HG03139 (cell line): ENCODE results near the gene PCDHA13.
"Not testable (repeated sequence)": the region's sequence is repeated elsewhere in the genome, so short reads cannot be mapped to it uniquely, and the experiment has no call there.

ENCODE experiments used
- ATAC-seq: cut with Tn5 transposase; IDR thresholded peaks from one replicate; pipeline ENCODE4 v1.9.1; 2021; ENCODE audit not compliant: unreplicated experiment

Gene PCDHA13, protein sequence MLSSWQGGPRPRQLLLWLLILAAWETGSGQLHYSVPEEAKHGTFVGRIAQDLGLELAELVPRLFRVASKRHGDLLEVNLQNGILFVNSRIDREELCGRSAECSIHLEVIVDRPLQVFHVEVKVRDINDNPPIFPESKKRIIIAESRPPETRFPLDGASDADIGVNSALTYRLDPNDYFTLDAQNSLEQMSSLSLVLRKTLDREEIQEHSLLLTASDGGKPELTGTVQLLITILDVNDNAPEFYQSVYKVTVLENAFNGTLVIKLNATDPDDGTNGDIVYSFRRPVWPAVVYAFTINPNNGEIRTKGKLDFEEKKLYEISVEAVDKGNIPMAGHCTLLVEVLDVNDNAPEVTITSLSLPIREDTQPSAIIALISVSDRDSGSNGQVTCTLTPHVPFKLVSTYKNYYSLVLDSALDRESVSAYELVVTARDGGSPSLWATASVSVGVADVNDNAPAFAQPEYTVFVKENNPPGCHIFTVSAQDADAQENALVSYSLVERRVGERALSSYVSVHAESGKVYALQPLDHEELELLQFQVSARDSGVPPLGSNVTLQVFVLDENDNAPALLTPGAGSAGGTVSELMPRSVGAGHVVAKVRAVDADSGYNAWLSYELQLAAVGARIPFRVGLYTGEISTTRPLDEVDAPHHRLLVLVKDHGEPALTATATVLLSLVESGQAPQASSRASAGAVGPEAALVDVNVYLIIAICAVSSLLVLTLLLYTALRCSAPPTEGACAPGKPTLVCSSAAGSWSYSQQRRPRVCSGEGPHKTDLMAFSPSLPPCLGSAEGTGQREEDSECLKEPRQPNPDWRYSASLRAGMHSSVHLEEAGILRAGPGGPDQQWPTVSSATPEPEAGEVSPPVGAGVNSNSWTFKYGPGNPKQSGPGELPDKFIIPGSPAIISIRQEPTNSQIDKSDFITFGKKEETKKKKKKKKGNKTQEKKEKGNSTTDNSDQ

DNA sequence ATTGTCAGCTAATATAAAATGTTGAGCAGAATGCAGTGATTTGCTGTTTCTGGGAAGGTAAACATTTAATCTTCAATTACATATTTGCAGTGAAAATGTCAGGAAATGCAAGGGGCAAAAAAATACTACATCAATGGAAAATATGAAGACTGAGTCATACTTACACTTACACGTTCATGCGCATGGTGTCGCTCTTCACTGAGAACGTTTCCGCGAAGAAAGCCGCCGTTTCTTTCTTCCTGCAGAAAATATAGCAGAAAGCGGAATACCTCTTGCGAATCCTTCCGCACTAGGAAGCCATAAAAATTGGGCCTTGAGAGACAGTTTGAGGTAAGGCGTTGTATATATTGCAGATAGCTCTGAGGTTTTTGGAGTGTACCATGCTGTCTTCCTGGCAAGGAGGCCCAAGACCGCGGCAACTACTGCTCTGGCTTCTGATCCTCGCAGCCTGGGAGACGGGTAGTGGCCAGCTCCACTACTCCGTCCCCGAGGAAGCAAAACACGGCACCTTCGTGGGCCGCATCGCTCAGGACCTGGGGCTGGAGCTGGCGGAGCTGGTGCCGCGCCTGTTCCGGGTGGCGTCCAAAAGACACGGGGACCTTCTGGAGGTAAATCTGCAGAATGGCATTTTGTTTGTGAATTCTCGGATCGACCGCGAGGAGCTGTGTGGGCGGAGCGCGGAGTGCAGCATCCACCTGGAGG, at the start of gene PCDHA13:
Gene PCDHA13, plus strand, starts transcription at position 236 of the 702 bp plus-strand sequence. Its CDS starts 145 bp downstream, at position 381.
- ATAC-seq: no peak

DNA sequence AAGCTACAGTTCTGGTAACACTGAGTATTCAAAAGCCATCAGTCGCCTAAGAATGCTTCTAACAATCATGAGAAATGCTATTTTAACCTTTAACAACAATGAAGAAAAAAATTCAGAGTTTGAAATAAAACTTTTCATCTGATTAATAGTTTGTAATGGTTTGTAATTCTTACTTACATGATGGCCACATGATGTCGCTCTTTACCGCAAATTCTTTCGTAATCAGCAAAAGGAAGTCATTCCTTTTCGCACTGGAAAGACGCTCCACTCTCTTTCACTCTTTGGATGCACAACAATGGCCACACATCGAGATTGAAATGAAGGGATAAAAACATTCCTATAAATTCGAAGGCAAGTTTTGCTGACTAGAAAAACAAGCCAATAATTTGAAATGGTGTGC, 47.9 kb upstream of the PCDHA13 start, which contains the start of gene PCDHA7:
Gene PCDHA7, plus strand, starts transcription at position 277 of the 400 bp plus-strand sequence. Its CDS starts 115 bp downstream, at position 392.
- ATAC-seq: no peak

DNA sequence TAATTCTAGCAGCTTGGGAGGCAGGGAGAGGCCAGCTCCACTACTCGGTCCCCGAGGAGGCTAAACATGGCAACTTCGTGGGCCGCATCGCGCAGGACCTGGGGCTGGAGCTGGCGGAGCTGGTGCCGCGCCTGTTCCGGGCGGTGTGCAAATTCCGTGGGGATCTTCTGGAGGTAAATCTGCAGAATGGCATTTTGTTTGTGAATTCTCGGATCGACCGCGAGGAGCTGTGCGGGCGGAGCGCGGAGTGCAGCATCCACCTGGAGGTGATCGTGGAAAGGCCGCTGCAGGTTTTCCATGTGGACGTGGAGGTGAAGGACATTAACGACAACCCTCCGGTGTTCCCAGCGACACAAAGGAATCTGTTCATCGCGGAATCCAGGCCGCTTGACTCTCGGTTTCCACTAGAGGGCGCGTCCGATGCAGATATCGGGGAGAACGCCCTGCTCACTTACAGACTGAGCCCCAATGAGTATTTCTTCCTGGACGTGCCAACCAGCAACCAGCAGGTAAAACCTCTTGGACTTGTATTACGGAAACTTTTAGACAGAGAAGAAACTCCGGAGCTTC, 47.4 kb upstream of the PCDHA13 start:
- ATAC-seq: not testable (repeated sequence)

DNA sequence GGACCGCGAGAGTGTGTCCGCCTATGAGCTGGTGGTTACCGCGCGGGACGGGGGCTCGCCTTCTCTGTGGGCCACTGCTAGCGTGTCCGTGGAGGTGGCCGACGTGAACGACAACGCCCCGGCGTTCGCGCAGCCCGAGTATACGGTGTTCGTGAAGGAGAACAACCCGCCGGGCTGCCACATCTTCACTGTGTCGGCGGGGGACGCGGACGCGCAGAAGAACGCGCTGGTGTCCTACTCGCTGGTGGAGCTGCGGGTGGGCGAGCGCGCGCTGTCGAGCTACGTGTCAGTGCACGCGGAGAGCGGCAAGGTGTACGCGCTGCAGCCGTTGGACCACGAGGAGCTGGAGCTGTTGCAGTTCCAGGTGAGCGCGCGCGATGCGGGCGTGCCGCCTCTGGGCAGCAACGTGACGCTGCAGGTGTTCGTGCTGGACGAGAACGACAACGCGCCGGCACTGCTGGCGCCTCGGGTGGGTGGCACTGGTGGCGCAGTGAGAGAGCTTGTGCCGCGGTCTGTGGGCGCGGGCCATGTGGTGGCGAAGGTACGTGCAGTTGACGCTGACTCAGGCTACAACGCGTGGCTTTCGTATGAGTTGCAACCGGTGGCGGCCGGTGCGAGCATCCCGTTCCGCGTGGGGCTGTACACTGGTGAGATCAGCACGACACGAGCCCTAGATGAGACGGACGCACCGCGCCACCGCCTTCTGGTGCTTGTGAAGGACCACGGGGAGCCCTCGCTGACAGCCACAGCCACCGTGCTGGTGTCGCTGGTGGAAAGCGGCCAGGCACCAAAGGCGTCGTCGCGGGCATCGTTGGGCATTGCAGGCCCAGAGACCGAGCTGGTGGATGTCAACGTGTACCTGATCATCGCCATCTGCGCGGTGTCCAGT, 46.1 kb upstream of the PCDHA13 start:
- no peak for ATAC-seq

DNA sequence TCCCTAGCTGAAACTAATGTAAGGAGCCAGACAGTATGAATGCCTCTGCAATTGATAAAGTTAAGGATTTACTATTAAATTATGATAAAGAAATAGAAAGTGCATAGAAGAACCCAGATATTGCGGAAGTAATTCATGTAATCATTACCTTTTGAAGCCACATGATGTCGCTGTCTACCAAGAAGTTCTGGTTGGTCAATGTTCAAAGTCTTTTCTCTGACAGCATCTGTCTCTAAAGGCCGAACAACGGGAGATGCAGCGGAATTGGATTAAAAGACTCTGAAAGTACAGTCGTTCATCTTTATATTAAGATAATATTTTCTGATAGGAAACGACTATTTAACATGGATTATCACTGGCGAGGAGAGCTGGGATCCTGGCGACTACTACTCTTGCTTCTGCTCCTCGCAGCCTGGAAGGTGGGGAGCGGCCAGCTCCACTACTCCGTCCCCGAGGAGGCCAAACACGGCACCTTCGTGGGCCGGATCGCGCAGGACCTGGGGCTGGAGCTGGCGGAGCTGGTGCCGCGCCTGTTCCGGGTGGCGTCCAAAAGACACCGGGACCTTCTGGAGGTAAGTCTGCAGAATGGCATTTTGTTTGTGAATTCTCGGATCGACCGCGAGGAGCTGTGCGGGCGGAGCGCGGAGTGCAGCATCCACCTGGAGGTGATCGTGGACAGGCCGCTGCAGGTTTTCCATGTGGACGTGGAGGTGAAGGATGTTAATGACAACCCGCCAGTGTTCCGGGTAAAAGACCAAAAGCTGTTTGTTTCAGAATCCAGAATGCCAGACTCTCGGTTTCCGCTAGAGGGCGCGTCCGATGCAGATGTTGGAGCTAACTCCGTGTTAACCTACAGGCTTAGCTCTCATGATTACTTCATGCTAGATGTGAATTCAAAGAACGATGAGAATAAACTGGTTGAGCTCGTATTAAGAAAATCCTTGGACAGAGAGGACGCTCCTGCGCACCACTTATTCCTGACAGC, 40.7 kb upstream of the PCDHA13 start, which contains the start of gene PCDHA8:
Gene PCDHA8, plus strand, starts transcription at position 210 of the 985 bp plus-strand sequence. Its CDS starts 135 bp downstream, at position 345.
- ATAC-seq: no peak

DNA sequence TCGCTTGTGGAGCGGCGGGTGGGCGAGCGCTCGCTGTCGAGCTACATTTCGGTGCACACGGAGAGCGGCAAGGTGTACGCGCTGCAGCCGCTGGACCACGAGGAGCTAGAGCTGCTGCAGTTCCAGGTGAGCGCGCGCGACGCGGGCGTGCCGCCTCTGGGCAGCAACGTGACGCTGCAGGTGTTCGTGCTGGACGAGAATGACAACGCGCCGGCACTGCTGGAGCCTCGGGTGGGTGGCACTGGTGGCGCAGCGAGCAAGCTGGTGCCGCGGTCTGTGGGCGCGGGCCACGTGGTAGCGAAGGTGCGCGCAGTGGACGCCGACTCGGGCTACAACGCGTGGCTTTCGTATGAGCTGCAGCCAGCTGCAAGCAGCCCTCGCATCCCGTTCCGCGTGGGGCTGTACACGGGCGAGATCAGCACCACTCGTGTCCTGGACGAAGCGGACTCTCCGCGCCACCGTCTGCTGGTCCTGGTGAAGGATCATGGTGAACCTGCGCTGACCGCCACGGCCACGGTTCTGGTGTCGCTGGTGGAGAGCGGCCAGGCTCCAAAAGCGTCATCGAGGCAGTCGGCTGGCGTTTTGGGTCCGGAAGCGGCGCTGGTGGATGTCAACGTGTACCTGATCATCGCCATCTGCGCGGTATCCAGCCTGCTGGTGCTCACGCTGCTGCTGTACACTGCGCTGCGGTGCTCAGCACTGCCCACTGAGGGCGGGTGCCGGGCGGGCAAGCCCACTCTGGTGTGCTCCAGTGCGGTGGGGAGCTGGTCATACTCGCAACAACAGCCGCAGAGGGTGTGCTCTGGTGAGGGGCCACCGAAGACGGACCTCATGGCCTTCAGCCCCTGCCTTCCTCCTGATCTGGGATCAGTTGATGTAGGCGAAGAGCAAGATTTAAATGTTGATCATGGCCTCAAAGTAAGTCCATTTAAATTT, 38.9 kb upstream of the PCDHA13 start:
- ATAC-seq: no peak

DNA sequence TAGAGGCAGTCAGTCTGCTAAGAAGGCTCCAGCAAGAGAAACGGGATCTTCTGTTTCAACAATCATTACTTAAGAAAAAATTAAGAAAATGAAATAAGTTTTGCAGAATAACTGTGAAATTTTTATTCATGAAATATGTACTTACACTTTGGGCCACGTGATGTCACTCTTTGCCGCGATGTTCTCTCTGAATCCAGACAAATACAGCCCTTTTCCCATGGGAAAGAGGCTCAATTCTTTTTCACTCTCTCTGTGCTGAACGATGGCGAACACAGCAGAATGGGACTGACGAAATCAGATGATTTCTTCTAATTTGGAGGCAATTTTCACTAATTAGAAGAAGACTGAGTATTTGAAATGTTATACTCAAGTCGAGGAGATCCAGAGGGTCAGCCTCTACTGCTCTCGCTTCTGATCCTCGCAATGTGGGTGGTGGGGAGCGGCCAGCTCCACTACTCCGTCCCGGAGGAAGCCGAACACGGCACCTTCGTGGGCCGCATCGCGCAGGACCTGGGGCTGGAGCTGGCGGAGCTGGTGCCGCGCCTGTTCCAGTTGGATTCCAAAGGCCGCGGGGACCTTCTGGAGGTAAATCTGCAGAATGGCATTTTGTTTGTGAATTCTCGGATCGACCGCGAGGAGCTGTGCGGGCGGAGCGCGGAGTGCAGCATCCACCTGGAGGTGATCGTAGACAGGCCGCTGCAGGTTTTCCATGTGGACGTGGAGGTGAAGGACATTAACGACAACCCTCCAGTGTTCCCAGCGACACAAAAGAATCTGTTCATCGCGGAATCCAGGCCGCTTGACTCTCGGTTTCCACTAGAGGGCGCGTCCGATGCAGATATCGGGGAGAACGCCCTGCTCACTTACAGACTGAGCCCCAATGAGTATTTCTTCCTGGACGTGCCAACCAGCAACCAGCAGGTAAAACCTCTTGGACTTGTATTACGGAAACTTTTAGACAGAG, 33.5 kb upstream of the PCDHA13 start, which contains the start of gene PCDHA9:
Gene PCDHA9, plus strand, starts transcription at position 244 of the 964 bp plus-strand sequence. Its CDS starts 114 bp downstream, at position 358.
- not testable (repeated sequence) for ATAC-seq

DNA sequence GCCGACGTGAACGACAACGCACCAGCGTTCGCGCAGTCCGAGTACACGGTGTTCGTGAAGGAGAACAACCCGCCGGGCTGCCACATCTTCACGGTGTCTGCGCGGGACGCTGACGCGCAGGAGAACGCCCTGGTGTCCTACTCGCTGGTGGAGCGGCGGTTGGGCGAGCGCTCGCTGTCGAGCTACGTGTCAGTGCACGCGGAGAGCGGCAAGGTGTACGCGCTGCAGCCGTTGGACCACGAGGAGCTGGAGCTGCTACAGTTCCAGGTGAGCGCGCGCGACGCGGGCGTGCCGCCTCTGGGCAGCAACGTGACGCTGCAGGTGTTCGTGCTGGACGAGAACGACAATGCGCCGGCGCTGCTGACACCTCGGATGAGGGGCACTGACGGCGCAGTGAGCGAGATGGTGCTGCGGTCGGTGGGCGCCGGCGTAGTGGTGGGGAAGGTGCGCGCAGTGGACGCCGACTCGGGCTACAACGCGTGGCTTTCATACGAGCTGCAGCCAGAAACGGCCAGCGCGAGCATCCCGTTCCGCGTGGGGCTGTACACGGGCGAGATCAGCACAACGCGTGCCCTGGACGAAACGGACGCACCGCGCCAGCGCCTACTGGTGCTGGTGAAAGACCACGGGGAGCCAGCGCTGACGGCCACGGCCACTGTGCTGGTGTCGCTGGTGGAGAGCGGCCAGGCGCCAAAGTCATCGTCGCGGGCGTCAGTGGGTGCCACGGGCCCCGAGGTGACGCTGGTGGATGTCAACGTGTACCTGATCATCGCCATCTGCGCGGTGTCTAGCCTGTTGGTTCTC, 31.9 kb upstream of the PCDHA13 start:
- ATAC-seq: not testable (repeated sequence)

DNA sequence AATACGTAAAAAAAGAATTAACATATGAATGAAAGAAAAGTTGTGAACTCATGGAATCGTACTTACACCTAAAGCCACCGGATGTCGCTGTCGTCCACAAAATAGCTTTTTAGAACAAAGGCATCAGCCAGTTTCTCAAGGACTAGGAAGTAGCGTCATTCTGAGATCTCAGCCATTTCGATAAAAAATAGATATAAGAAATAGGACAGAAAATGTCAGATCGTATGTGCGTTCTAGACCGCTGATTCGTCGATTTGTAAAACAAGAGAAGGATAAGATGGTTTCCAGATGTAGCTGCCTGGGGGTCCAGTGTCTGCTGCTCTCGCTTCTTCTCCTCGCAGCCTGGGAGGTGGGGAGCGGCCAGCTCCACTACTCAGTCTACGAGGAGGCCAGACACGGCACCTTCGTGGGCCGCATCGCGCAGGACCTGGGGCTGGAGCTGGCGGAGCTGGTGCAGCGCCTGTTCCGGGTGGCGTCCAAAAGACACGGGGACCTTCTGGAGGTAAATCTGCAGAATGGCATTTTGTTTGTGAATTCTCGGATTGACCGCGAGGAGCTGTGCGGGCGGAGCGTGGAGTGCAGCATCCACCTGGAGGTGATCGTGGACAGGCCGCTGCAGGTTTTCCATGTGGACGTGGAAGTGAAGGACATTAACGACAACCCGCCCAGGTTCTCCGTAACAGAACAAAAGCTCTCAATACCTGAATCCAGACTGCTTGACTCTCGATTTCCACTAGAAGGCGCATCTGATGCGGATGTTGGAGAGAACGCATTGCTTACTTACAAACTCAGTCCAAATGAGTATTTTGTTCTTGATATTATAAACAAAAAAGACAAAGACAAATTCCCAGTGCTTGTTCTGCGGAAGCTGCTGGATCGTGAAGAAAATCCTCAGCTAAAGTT, 25.9 kb upstream of the PCDHA13 start, which contains the start of gene PCDHA10:
Gene PCDHA10, plus strand, starts transcription at position 126 of the 903 bp plus-strand sequence. Its CDS starts 152 bp downstream, at position 278.
- no peak for ATAC-seq

DNA sequence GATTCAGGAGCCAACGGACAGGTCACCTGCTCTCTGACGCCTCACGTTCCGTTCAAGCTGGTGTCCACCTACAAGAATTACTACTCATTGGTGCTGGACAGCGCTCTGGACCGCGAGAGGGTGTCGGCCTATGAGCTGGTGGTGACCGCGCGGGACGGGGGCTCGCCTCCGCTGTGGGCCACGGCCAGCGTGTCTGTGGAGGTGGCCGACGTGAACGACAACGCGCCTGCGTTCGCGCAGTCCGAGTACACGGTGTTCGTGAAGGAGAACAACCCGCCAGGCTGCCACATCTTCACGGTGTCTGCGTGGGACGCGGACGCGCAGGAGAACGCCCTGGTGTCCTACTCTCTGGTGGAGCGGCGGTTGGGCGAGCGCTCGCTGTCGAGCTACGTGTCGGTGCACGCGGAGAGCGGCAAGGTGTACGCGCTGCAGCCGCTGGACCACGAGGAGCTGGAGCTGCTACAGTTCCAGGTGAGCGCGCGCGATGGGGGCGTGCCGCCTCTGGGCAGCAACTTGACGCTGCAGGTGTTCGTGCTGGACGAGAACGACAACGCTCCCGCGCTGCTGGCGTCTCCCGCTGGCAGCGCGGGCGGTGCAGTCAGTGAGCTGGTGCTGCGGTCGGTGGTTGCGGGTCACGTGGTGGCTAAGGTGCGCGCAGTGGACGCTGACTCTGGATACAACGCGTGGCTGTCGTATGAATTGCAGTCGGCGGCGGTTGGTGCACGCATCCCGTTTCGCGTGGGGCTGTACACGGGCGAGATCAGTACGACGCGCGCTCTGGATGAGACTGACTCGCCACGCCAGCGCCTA, 24.5 kb upstream of the PCDHA13 start:
- ATAC-seq: no peak

DNA sequence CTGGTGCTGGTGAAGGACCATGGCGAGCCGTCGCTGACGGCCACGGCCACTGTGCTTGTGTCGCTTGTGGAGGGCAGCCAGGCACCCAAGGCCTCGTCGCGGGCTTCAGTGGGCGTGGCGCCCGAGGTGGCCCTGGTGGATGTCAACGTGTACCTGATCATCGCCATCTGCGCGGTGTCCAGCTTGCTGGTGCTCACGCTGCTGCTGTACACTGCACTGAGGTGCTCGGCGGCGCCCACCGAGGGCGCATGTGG, 24.0 kb upstream of the PCDHA13 start:
- ATAC-seq: no peak

DNA sequence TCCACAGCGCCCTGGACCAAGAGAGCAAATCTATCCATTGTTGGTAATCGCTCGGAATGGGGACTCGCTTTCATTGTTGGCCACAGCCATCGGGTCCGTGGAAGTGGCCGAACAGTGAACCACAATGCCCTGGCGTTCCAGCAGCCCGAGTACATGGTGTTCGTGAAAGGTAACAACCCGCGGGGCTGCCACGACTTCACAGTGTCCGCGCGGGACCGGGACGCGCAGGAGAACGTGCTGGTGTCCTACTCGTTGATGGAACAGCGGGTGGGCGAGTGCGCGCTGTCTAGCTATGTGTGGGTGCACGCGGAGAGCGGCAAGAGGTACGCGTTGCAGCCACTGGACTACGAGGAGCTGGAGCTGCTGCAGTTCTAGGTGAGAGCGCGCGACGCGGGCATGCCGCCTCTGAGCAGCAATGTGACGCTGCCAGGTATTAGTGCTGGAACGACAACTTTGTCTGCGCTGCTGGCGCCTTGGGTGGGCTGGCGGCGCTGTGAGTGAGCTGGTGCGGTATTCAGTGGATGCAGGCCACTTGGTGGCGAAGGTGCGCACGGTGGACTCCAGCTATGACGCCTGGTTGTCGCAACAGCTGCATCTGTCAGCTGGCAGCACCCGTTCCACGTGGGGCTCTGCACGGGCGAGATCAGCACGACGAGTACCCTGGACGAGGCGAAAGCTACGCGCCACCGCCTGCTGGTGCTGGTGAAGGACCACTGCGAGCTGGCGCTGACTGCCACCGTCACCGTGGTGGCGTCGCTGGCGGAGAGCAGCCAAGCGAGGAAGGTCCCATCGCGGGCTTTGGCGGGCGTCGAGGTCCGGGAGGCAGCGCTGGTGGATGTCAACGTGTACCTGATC, 19.3 kb upstream of the PCDHA13 start:
- ATAC-seq: no peak
